Endodermal cell (in vitro differentiated cells): Measurements from ENCODE around the gene AVPI1. TPM values are rescaled to one million over a fixed set of nuclear protein-coding genes. Genes with fewer than 3 reads are reported as not detected.

Source experiments
- DNase-seq: peaks from one replicate; pipeline ENCODE4 v3.0.0-alpha.2; 2017
- H3K27ac ChIP-seq: 2 replicates; pipeline ENCODE4 v1.5.1; 2013; ENCODE audit warnings: mild to moderate bottlenecking, low read depth, low read length, moderate library complexity
- H3K27me3 ChIP-seq: 2 replicates; pipeline ENCODE4 v1.6.1; 2013; ENCODE audit warnings: mild to moderate bottlenecking, low read length, moderate library complexity; ENCODE audit not compliant: insufficient read depth, control insufficient read depth, poor library complexity, severe bottlenecking
- H3K36me3 ChIP-seq: 2 replicates; pipeline ENCODE4 v1.7.0; 2013; ENCODE audit warnings: mild to moderate bottlenecking, low read length, moderate library complexity; ENCODE audit not compliant: control insufficient read depth, insufficient read depth
- H3K4me1 ChIP-seq: one replicate; pipeline ENCODE4 v1.7.0; 2013; ENCODE audit warnings: low read length; ENCODE audit not compliant: control insufficient read depth, insufficient read depth
- H3K4me3 ChIP-seq: 2 replicates; pipeline ENCODE4 v1.5.1; 2013; ENCODE audit warnings: mild to moderate bottlenecking, low read length, moderate library complexity
- H3K9ac ChIP-seq: 2 replicates; pipeline ENCODE4 v1.6.1; 2013; ENCODE audit warnings: mild to moderate bottlenecking, low read length, moderate library complexity; ENCODE audit not compliant: poor library complexity, severe bottlenecking; ENCODE audit errors: extremely low read depth
- H3K9me3 ChIP-seq: 2 replicates; pipeline ENCODE4 v1.6.1; 2013; ENCODE audit warnings: mild to moderate bottlenecking, low read length, moderate library complexity; ENCODE audit not compliant: control insufficient read depth
- H3K27ac Mint-ChIP-seq: 2 replicates; pipeline ENCODE4 v1.8.0; 2020; ENCODE audit warnings: mixed read lengths
- H3K27me3 Mint-ChIP-seq: 2 replicates; pipeline ENCODE4 v1.8.0; 2021; ENCODE audit warnings: mild to moderate bottlenecking, mixed read lengths; ENCODE audit not compliant: insufficient read depth
- H3K36me3 Mint-ChIP-seq: 2 replicates; pipeline ENCODE4 v1.8.0; 2020; ENCODE audit warnings: low read depth, mixed read lengths
- H3K4me1 Mint-ChIP-seq: 2 replicates; pipeline ENCODE4 v1.8.0; 2020; ENCODE audit warnings: mixed read lengths
- H3K4me3 Mint-ChIP-seq: 2 replicates; pipeline ENCODE4 v1.8.0; 2020; ENCODE audit warnings: mild to moderate bottlenecking, moderate library complexity, mixed read lengths
- H3K9me3 Mint-ChIP-seq: 2 replicates; pipeline ENCODE4 v1.8.0; 2020; ENCODE audit warnings: mild to moderate bottlenecking, mixed read lengths
- WGBS, 2 experiments: methylation state at CpG; one replicate each; pipeline versions ENCODE4 v1.1.5 to v1.1.7; 2013; ENCODE audit warnings: missing lambda C conversion rate in 2 of 2, mixed read lengths in 1 of 2; ENCODE audit not compliant: insufficient coverage in 1 of 2, insufficient read length in 1 of 2; 5-methylcytosine and 5-hydroxymethylcytosine counted together
- total RNA-seq, 2 donors: library from RNA; stranded (reverse); fragmentation: NEBNext Ultra II Directional in 1 of 2; extraction: Animal tissue kit (Norgen Biotek cat#: 25700) in 1 of 2; gene quantifications; 2 replicates in 1 of 2; 3 replicates in 1 of 2; pipeline ENCODE4 v1.2.1, GENCODE V29; 2021
- TF ChIP-seq, protein P1 (sequence below): fragments of 200-600 bp; sonication (generic); conservative IDR thresholded peaks from 2 replicates; pipeline ENCODE4 v1.5.0; 2021; ENCODE audit warnings: antibody characterized with exemption, mild to moderate bottlenecking

AVPI1 gene
- total RNA-seq, 2 donors from 2014 or later, result 3.9 to 4.3 TPM

DNA sequence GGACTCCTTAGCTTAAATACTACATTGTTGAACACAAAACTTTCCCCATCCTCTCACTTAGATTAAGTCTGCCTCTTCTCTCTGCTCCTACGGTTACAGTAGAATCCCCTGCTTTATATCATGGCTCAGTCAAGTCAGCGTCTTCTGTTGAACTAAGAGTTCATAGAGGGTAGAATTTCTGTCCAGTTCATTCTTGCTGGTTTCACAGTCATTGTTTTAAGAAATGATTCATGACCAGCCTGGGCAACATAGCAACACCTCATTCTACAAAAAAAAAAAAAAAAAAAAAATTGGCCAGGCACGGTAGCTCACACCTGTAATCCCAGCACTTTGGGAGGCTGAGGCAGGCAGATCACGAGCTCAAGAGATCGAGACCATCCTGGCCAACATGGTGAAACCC lies 46.2 kb upstream of the AVPI1 start:
- Histone ChIP-seq H3K4me3 (no peak overlapping the region), H3K27me3 (peaks cover 19% of the 10 kb centered on the region), H3K36me3 (peaks cover under 1% of the 10 kb centered on the region), H3K9ac (no peak overlapping the region), H3K4me1 (no peaks in the 10 kb centered on the region), H3K9me3 (peaks cover 8% of the 10 kb centered on the region), H3K27ac (no peak overlapping the region)
- H3K4me3 Mint-ChIP-seq, result no peak overlapping the region
- H3K9me3 Mint-ChIP-seq, result peaks cover 12% of the 10 kb centered on the region
- WGBS, 2 experiments, result 96% methylated on average over 5 of the region's 5 CpGs; no CpG with 5 or more reads in 1 of the 2 experiments
- no peaks in the 10 kb centered on the region for H3K36me3 Mint-ChIP-seq
- H3K27me3 Mint-ChIP-seq, result peaks cover 38% of the 10 kb centered on the region
- no peak for DNase-seq
- no peak overlapping the region for H3K27ac Mint-ChIP-seq
- peaks cover 7% of the 10 kb centered on the region for H3K4me1 Mint-ChIP-seq
- TF ChIP-seq, protein P1, sequence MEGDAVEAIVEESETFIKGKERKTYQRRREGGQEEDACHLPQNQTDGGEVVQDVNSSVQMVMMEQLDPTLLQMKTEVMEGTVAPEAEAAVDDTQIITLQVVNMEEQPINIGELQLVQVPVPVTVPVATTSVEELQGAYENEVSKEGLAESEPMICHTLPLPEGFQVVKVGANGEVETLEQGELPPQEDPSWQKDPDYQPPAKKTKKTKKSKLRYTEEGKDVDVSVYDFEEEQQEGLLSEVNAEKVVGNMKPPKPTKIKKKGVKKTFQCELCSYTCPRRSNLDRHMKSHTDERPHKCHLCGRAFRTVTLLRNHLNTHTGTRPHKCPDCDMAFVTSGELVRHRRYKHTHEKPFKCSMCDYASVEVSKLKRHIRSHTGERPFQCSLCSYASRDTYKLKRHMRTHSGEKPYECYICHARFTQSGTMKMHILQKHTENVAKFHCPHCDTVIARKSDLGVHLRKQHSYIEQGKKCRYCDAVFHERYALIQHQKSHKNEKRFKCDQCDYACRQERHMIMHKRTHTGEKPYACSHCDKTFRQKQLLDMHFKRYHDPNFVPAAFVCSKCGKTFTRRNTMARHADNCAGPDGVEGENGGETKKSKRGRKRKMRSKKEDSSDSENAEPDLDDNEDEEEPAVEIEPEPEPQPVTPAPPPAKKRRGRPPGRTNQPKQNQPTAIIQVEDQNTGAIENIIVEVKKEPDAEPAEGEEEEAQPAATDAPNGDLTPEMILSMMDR, result no peak

DNA sequence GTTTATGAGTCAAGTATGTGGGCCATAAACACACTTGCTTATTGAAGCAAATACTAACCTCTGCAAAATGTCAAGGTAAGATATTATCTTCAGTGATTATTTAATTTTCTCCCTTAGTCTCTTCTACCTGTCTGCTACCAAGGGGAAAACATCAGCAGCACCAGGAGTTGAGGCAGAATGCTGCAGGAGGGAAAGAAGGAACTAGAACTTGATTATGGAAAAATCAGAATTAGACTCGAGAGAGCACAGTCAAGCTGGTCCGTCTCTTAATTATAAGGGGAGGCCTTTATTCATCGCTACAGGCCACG lies 45.0 kb upstream of the AVPI1 start:
- no peaks in the 10 kb centered on the region for H3K4me1 Mint-ChIP-seq
- no peak overlapping the region for H3K27ac Mint-ChIP-seq
- peaks cover 12% of the 10 kb centered on the region for H3K9me3 Mint-ChIP-seq
- peaks cover 38% of the 10 kb centered on the region for H3K27me3 Mint-ChIP-seq
- Histone ChIP-seq H3K27ac (no peak overlapping the region), H3K4me3 (no peak overlapping the region), H3K36me3 (no peaks in the 10 kb centered on the region), H3K4me1 (no peaks in the 10 kb centered on the region), H3K9ac (no peak overlapping the region), H3K9me3 (peaks cover 8% of the 10 kb centered on the region), H3K27me3 (peaks cover 19% of the 10 kb centered on the region)
- TF ChIP-seq, protein P1, result no peak
- no peaks in the 10 kb centered on the region for H3K36me3 Mint-ChIP-seq
- H3K4me3 Mint-ChIP-seq, result no peak overlapping the region
- WGBS, 2 experiments, result 78 to 87% methylated on average over 3 to 4 of the region's 4 CpGs
- DNase-seq, result no peak

DNA sequence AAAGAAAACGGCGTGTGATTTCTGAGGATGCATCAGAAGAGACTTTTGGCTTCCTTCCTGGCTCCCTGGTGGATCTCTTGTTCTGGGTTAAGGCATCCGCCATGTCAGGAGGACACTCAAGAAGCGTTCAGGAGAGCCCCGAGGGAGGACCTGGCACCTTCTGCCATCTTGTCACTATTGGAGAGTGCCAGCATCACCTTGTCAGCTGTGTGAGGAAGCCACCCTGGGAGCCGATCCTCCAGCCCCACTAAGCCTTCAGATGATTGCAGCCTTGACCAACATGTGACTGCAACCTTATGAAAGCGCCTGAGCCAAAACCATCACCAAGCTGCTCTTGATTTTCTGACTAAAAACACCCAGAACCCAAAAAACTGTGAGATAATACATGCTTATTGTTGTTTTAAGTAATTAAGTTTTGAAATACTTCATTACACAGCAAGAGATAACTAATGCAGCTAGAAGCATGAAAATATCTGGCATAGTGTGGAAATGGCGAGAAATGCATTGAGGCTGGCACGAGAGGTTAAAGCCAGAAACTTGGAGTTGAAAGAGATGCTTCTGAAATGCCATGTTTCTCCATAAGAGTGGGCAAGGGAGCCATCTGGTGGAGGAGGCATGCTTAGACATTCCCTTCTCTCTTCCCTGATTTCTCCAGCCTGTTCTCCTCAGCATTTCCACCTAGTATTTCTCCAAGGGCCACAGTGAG lies 44.5 kb upstream of the AVPI1 start:
- H3K9me3 Mint-ChIP-seq, result peaks cover 10% of the 10 kb centered on the region
- Histone ChIP-seq H3K27me3 (peaks cover 17% of the 10 kb centered on the region), H3K27ac (no peak overlapping the region), H3K4me1 (no peaks in the 10 kb centered on the region), H3K9ac (no peak overlapping the region), H3K4me3 (no peak overlapping the region), H3K9me3 (peaks cover 6% of the 10 kb centered on the region), H3K36me3 (no peaks in the 10 kb centered on the region)
- peak; percentile 88 for DNase-seq
- no peak overlapping the region for H3K27ac Mint-ChIP-seq
- peaks cover 34% of the 10 kb centered on the region for H3K27me3 Mint-ChIP-seq
- WGBS, 2 experiments, result 71 to 75% methylated on average over 6 to 9 of the region's 9 CpGs
- TF ChIP-seq, protein P1, result peak; percentile 93
- no peaks in the 10 kb centered on the region for H3K36me3 Mint-ChIP-seq
- no peaks in the 10 kb centered on the region for H3K4me1 Mint-ChIP-seq
- no peak overlapping the region for H3K4me3 Mint-ChIP-seq
